ENCODE data around the gene CLASRP. TPM values are rescaled to one million over a fixed set of nuclear protein-coding genes. Genes with fewer than 3 reads are reported as not detected.

CLASRP gene
- total RNA-seq, 1 donor from 2014 or later = 49.1 TPM

- Mint-ChIP-seq H3K27me3 (ENCODE audit: low read depth) (no peaks in the 10 kb centered on the region), H3K4me1 (ENCODE audit: low read depth) (peaks cover 38% of the 10 kb centered on the region), H3K27ac (ENCODE audit: unreplicated experiment) (peak overlapping the region; percentile 99), H3K4me3 (ENCODE audit: unreplicated experiment) (peak overlapping the region; percentile 95), H3K9me3 (ENCODE audit: low read depth) (no peaks in the 10 kb centered on the region), H3K36me3 (ENCODE audit: low read depth) (peaks cover 5% of the 10 kb centered on the region)
- TF ChIP-seq CTCF (IDR thresholded peaks at IDR 0.05) = no peak
- no peak for DNase-seq (ENCODE audit: low spot score)
Observed at GRCh38 chr19:45090606-45091005, 51.8 kb downstream of the CLASRP start.

- DNase-seq (ENCODE audit: low spot score) = peak; percentile 99
- Mint-ChIP-seq H3K4me1 (ENCODE audit: low read depth) (peaks cover 45% of the 10 kb centered on the region), H3K27me3 (ENCODE audit: low read depth) (no peaks in the 10 kb centered on the region), H3K9me3 (ENCODE audit: low read depth) (no peaks in the 10 kb centered on the region), H3K27ac (ENCODE audit: unreplicated experiment) (peak overlapping the region; percentile 99), H3K4me3 (ENCODE audit: unreplicated experiment) (peak overlapping the region; percentile 95), H3K36me3 (ENCODE audit: low read depth) (peaks cover 3% of the 10 kb centered on the region)
- TF ChIP-seq CTCF (IDR thresholded peaks at IDR 0.05) = no peak
Observed at GRCh38 chr19:45091031-45091923, 52.4 kb downstream of the CLASRP start.

GRCh38 chr19:45092747-45093678 is 54.2 kb downstream of the CLASRP start, which contains the start of gene PPP1R37:
PPP1R37 (plus strand) TSS chr19:45093179; CDS start chr19:45093326, 147 bp downstream.
- Mint-ChIP-seq H3K4me1 (ENCODE audit: low read depth) (peaks cover 60% of the 10 kb centered on the region), H3K27me3 (ENCODE audit: low read depth) (no peaks in the 10 kb centered on the region), H3K4me3 (ENCODE audit: unreplicated experiment) (peak within 1 kb of the TSS; percentile 95), H3K9me3 (ENCODE audit: low read depth) (no peaks in the 10 kb centered on the region), H3K27ac (ENCODE audit: unreplicated experiment) (peak within 1 kb of the TSS; percentile 99), H3K36me3 (ENCODE audit: low read depth) (peaks cover 1% of the 10 kb centered on the region)
- no peak for DNase-seq (ENCODE audit: low spot score)
- peak; percentile 70 for TF ChIP-seq CTCF (IDR thresholded peaks at IDR 0.05)

GRCh38 chr19:45094137-45094536 is 55.3 kb downstream of the CLASRP start:
- H3K9me3 Mint-ChIP-seq (ENCODE audit: low read depth) = no peaks in the 10 kb centered on the region
- no peaks in the 10 kb centered on the region for H3K27me3 Mint-ChIP-seq (ENCODE audit: low read depth)
- peak overlapping the region; percentile 95 for H3K4me3 Mint-ChIP-seq (ENCODE audit: unreplicated experiment)
- no peak for DNase-seq (ENCODE audit: low spot score)
- peak overlapping the region; percentile 71 for H3K27ac Mint-ChIP-seq (ENCODE audit: unreplicated experiment)
- peaks cover 71% of the 10 kb centered on the region for H3K4me1 Mint-ChIP-seq (ENCODE audit: low read depth)
- no peak for TF ChIP-seq CTCF (IDR thresholded peaks at IDR 0.05)
- peaks cover 1% of the 10 kb centered on the region for H3K36me3 Mint-ChIP-seq (ENCODE audit: low read depth)

GRCh38 chr19:45094707-45095106 is 55.9 kb downstream of the CLASRP start:
- H3K27ac Mint-ChIP-seq (ENCODE audit: unreplicated experiment) = peak overlapping the region; percentile 57
- H3K4me3 Mint-ChIP-seq (ENCODE audit: unreplicated experiment) = peak overlapping the region; percentile 95
- DNase-seq (ENCODE audit: low spot score) = no peak
- no peaks in the 10 kb centered on the region for H3K27me3 Mint-ChIP-seq (ENCODE audit: low read depth)
- peaks cover 1% of the 10 kb centered on the region for H3K36me3 Mint-ChIP-seq (ENCODE audit: low read depth)
- H3K4me1 Mint-ChIP-seq (ENCODE audit: low read depth) = peaks cover 76% of the 10 kb centered on the region
- TF ChIP-seq CTCF (IDR thresholded peaks at IDR 0.05) = no peak
- H3K9me3 Mint-ChIP-seq (ENCODE audit: low read depth) = no peaks in the 10 kb centered on the region
